CD14-positive monocyte (primary cell): ENCODE results near the gene HSCB. TPM values are rescaled to one million over a fixed set of nuclear protein-coding genes. Genes with fewer than 3 reads are reported as not detected.

Experiments
- DNase-seq, 3 donors: peaks; one replicate each; pipeline ENCODE4 v3.0.0-alpha.2; 2011 to 2022
- H2AFZ ChIP-seq: 2 replicates; pipeline ENCODE4 v1.6.0; 2012; ENCODE audit warnings: mild to moderate bottlenecking, low read depth, low read length, inconsistent platforms; ENCODE audit not compliant: insufficient read depth, poor library complexity, severe bottlenecking
- H3K27ac ChIP-seq, 2 donors: 1 replicate in 1 of 2; 2 replicates in 1 of 2; pipeline ENCODE4 v1.5.1; 2012 to 2013; ENCODE audit warnings: low read length in 2 of 2, control low read depth in 1 of 2, inconsistent platforms in 1 of 2, low read depth in 1 of 2, mild to moderate bottlenecking in 1 of 2
- H3K27me3 ChIP-seq, 2 donors: one replicate each; pipeline versions ENCODE4 v1.6.0 to v1.6.1; 2011 to 2013; ENCODE audit warnings: low read length in 2 of 2; ENCODE audit not compliant: control insufficient read depth in 2 of 2, insufficient read depth in 2 of 2
- H3K36me3 ChIP-seq, 2 donors: replicated peaks in 1 of 2; 1 replicate in 1 of 2; 2 replicates in 1 of 2; pipeline versions ENCODE4 v1.5.1 to v1.6.1; 2012 to 2013; ENCODE audit warnings: low read length in 2 of 2, control low read depth in 1 of 2, inconsistent platforms in 1 of 2, mild to moderate bottlenecking in 1 of 2; ENCODE audit not compliant: insufficient read depth in 2 of 2, control insufficient read depth in 1 of 2
- H3K4me1 ChIP-seq, 2 donors: 1 replicate in 1 of 2; 2 replicates in 1 of 2; pipeline versions ENCODE4 v1.5.1 to v1.6.1; 2012 to 2013; ENCODE audit warnings: low read length in 2 of 2, control low read depth in 1 of 2, inconsistent platforms in 1 of 2, mild to moderate bottlenecking in 1 of 2, moderate library complexity in 1 of 2; ENCODE audit not compliant: insufficient read depth in 2 of 2, control insufficient read depth in 1 of 2
- H3K4me2 ChIP-seq: replicated peaks from 2 replicates; pipeline ENCODE3; 2012; ENCODE audit warnings: low read length, moderate library complexity, mild to moderate bottlenecking; ENCODE audit not compliant: poor library complexity, severe bottlenecking; ENCODE audit errors: extremely low read depth
- H3K4me3 ChIP-seq, 3 experiments: fragments of 200-600 bp in 1 of 3; sonication (generic) in 1 of 3; replicated peaks in 1 of 3; 1 replicate in 2 of 3; 2 replicates in 1 of 3; pipeline ENCODE4 v1.5.1; 2011 to 2013; ENCODE audit warnings: low read length in 3 of 3, mild to moderate bottlenecking in 3 of 3, control low read depth in 2 of 3, low read depth in 2 of 3, inconsistent platforms in 1 of 3, moderate library complexity in 1 of 3
- H3K79me2 ChIP-seq: 2 replicates; pipeline ENCODE4 v1.6.0; 2012; ENCODE audit warnings: mild to moderate bottlenecking, control low read depth, inconsistent platforms, low read length, moderate library complexity; ENCODE audit not compliant: insufficient read depth
- H3K9ac ChIP-seq: 2 replicates; pipeline ENCODE4 v1.6.0; 2017; ENCODE audit warnings: low read length, mild to moderate bottlenecking; ENCODE audit not compliant: insufficient read depth, poor library complexity, severe bottlenecking
- H3K9me3 ChIP-seq, 2 donors: replicated peaks in 1 of 2; 1 replicate in 1 of 2; 2 replicates in 1 of 2; pipeline versions ENCODE4 v1.5.1 to v1.6.1; 2012 to 2013; ENCODE audit warnings: low read length in 2 of 2, control low read depth in 1 of 2; ENCODE audit not compliant: control insufficient read depth in 1 of 2, insufficient read depth in 1 of 2
- H4K20me1 ChIP-seq: 2 replicates; pipeline ENCODE4 v1.6.0; 2012; ENCODE audit warnings: mild to moderate bottlenecking, low read length, control low read depth, moderate library complexity; ENCODE audit not compliant: insufficient read depth
- H3K27ac Mint-ChIP-seq, 7 donors: one replicate each; pipeline ENCODE4 v1.8.0; 2020; ENCODE audit warnings: mild to moderate bottlenecking in 7 of 7, mixed read lengths in 7 of 7, moderate library complexity in 6 of 7, inconsistent platforms in 2 of 7
- H3K27me3 Mint-ChIP-seq, 3 donors: one replicate each; pipeline ENCODE4 v1.8.0; 2021 to 2022; ENCODE audit warnings: low read depth in 3 of 3, mild to moderate bottlenecking in 3 of 3, mixed read lengths in 3 of 3, moderate library complexity in 3 of 3, inconsistent platforms in 1 of 3
- H3K36me3 Mint-ChIP-seq, 2 donors: one replicate each; pipeline ENCODE4 v1.8.0; 2020; ENCODE audit warnings: mixed read lengths in 2 of 2, inconsistent platforms in 1 of 2, mild to moderate bottlenecking in 1 of 2
- H3K4me1 Mint-ChIP-seq: one replicate; pipeline ENCODE4 v1.8.0; 2020; ENCODE audit warnings: mild to moderate bottlenecking, mixed read lengths
- H3K4me3 Mint-ChIP-seq, 2 donors: one replicate each; pipeline ENCODE4 v1.8.0; 2020; ENCODE audit warnings: mild to moderate bottlenecking in 2 of 2, mixed read lengths in 2 of 2, moderate library complexity in 1 of 2
- H3K9me3 Mint-ChIP-seq, 7 donors: one replicate each; pipeline ENCODE4 v1.8.0; 2020 to 2022; ENCODE audit warnings: mixed read lengths in 7 of 7, mild to moderate bottlenecking in 6 of 7, moderate library complexity in 6 of 7, inconsistent platforms in 2 of 7
- CTCF ChIP-seq: fragments of 200-600 bp; IDR thresholded peaks from one replicate; pipeline ENCODE4 v1.8.0; 2022; ENCODE audit warnings: antibody characterized with exemption, mild to moderate bottlenecking
- WGBS: methylation state at CpG from one replicate; pipeline ENCODE4 v1.1.5; 2013; ENCODE audit warnings: missing lambda C conversion rate; ENCODE audit not compliant: insufficient coverage; 5-methylcytosine and 5-hydroxymethylcytosine counted together
- intact Hi-C, 2 donors: fragments of 100-400 bp; cut with micrococcal nuclease; formaldehyde crosslinking; loops; one replicate each; pipeline versions ENCODE4 v1.15.0 to v1.15.1; 2023
- polyA plus RNA-seq, 3 donors: library from polyadenylated mRNA; depleted of rRNA in 1 of 3; unstranded in 2 of 3; stranded (reverse) in 1 of 3; fragments of 300-500 nt in 2 of 3; fragments of >200 nt in 1 of 3; fragmentation: Illumina TruSeq in 2 of 3; gene quantifications; 1 replicate in 2 of 3; 2 replicates in 1 of 3; pipeline ENCODE4 v1.2.3, GENCODE V29; 2012 to 2021

Gene HSCB
- polyA plus RNA-seq, 3 donors: 10.1 to 13.2 (median 10.3) TPM

GRCh38 chr22:28702891-28703290 is 38.9 kb upstream of the HSCB start:
- Histone ChIP-seq H3K9ac (no peak overlapping the region), H3K36me3 (peaks cover 21 to 36% of the 10 kb centered on the region in 2 donors), H4K20me1 (no peaks in the 10 kb centered on the region), H3K27ac (no peak overlapping the region), H3K79me2 (no peaks in the 10 kb centered on the region), H3K4me2 (no peak overlapping the region), H3K4me1 (no peaks in the 10 kb centered on the region), H3K9me3 (no peaks in the 10 kb centered on the region), H3K27me3 (no peaks in the 10 kb centered on the region), H2AFZ (no peak overlapping the region), H3K4me3 (no peak overlapping the region)
- DNase-seq: no peak
- Mint-ChIP-seq H3K27me3 (no peaks in the 10 kb centered on the region), H3K4me1 (no peaks in the 10 kb centered on the region), H3K9me3 (no peaks in the 10 kb centered on the region), H3K36me3 (peaks cover 48 to 72% of the 10 kb centered on the region in 2 donors), H3K4me3 (no peak overlapping the region), H3K27ac (no peak overlapping the region)
- no CpG with 5 or more reads among the region's 2 CpGs for WGBS
- no peak for TF ChIP-seq CTCF
- intact Hi-C loops: no loop called here

GRCh38 chr22:28703436-28703835 is 38.4 kb upstream of the HSCB start:
- peaks cover 49 to 73% of the 10 kb centered on the region in 2 donors for H3K36me3 Mint-ChIP-seq
- intact Hi-C loops: no loop called here
- TF ChIP-seq CTCF: no peak

More at GRCh38 chr22:28703436-28703835, 38.4 kb upstream of the HSCB start:
- Histone ChIP-seq H3K9ac (no peak overlapping the region), H3K4me3 (no peak overlapping the region), H3K9me3 (no peaks in the 10 kb centered on the region), H3K36me3 (peaks cover 18 to 40% of the 10 kb centered on the region in 2 donors), H3K4me1 (no peaks in the 10 kb centered on the region), H3K27ac (no peak overlapping the region), H4K20me1 (no peaks in the 10 kb centered on the region), H3K27me3 (no peaks in the 10 kb centered on the region), H3K79me2 (no peaks in the 10 kb centered on the region), H2AFZ (no peak overlapping the region), H3K4me2 (no peak overlapping the region)
- Mint-ChIP-seq H3K27me3 (no peaks in the 10 kb centered on the region), H3K9me3 (no peaks in the 10 kb centered on the region), H3K4me3 (no peak overlapping the region), H3K4me1 (no peaks in the 10 kb centered on the region), H3K27ac (no peak overlapping the region)
- DNase-seq: no peak
